ENCODE results near the gene ZFYVE21.

Gene ZFYVE21

DNA sequence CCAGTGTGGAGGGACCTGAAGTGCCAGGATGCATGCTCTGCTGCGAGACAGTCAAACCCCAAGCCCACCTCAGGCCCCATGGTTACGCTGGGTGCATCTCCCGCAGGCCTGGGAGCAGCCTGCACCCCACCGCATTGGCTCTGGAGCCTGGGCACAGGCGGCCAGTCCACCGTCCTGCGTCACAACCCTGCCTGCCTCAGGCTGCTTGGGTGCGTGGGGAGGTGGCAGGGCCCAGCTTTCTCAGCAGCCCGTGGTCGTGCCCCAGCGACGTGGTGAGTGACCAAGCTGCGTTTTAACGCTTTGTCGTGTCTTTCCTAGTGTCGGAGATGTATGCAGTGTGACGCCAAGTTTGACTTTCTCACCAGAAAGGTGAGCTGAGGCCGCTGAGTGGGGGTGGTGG, 10.9 kb downstream of the ZFYVE21 start:
- no peak for DNase-seq

DNA sequence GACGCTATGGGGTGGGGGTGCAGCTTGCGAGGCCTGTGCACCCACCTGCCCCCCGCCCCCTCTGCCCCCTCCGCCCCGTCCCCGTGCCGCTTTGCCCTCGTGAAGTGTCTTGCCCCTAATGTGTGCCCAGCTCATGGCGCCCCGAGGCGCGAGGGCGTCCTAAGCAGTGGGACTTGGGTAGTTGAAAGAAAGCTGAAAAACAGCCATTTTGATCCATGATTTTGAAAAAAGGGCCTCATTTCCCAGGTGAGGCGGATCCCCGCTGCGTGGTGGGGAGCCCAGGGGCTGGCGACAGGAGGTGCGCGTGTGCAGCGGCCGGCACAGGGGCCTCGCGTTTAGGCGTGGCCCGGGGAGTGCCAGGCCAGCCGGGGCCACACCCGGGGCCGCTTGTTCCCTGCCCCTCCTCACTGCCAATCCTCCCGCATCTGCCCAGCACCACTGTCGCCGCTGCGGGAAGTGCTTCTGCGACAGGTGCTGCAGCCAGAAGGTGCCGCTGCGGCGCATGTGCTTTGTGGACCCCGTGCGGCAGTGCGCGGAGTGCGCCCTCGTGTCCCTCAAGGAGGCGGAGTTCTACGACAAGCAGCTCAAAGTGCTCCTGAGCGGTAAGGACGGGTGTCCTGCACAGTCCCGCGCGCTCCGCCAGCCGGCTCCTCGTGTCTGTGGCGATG, 11.8 kb downstream of the ZFYVE21 start:
- DNase-seq: no peak

DNA sequence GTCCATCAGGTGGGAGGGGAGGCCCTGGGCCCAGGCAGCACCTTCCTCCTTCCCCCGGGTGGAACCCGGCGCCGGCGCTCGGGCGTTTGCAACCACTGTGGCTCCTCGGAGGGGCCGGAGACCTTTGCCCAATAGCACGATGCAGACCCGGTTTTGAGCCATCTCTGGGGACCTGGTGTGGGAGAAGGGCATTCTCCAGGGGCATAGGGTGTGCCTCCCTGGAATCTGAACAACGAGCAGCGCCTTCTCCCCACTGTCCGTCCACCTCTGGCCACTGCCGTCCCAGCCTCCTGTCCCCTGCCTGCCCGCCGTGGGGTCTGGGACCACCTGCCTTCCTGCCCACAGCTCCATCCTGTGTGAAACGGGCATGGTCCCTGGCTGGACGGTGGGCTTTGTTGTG, 12.5 kb downstream of the ZFYVE21 start:
- no peak for DNase-seq

DNA sequence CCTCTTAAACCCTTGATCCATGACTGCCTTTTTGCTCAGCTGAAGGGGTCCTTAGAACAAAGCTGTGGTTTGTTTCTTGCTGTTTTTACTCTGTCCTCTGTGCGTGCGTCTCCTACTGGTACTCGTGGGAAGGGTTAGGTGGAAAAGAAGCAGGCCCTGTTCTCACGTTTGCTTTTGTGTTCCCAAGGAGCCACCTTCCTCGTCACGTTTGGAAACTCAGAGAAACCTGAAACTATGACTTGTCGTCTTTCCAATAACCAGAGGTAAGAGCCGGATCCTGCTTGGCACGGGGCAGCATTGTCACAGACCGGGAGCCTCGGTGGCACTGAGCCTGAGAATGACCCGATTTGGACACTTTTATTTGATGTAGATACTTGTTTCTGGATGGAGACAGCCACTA, 13.1 kb downstream of the ZFYVE21 start:
- no peak for DNase-seq

DNA sequence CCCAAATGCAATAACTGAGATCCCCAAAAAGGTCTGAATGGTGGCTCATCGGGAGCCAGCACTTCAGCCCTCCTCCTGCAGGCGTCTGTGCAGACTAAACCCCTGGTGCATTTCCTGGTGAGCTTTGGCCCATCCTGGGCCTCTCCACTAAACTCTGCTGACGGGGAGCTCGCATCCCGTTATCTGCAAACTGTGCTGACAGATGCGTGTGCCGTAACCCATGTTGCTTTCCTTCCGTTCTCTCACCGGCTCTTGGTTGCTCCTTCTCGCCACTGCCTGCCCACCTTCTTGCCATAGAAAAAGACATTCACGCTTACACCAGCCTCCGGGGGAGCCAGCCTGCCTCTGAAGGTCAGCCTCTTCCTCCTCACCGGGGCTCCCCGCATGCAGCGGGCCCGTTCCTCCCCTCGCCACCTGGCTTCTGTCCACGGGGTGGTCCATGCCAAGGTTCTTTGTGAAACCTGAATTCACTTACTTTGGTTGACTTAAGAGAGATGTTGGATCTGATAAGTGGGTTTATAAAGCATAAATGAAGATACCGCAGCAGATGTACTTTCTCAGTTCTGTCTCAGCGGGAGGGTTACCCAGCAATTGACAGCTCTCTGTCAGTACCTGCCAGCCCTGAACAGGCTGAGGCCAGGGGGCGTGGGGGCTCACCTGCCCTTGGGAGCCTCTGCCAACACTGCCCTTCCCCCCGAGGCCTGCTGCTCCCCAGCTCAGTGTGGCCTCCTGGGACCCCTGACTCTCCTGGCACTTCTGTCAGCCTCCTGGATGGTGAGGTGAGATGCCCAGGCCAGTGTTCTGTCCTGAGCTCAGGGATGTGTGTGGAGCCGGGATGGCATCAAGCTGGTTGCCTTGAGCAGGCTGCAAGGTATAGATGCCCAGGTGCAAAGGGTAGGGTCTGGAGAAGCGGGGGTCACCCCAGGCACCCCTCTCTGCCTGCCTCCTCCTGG, 14.2 kb downstream of the ZFYVE21 start:
- no peak for DNase-seq

DNA sequence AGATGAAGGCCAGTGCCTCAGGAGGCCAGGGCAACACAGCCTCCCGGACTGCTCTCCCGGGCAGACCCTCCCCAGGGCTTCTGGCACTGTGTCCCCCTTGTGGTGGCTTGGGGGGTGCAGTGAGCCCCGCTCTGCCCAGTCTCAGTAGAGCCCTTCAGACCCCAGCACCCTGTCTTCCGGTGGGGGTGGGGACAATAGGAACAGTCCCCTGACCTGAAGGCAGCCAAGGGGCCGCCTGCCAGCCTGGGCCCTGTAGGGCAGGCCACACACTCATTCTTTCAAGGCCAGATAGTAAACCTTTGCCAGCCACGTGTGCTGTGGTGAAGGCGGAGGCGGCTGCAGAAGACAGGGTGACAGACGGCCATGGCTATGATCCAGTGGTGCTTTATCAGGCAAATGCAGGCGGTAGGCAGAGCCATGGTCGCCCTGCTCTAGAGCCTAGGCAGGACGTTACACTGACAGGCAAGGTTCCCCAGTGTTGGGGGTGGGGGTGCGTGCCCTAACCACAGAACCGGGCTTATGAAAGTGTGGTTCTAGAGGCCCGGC, 15.0 kb downstream of the ZFYVE21 start:
- DNase-seq: no peak

DNA sequence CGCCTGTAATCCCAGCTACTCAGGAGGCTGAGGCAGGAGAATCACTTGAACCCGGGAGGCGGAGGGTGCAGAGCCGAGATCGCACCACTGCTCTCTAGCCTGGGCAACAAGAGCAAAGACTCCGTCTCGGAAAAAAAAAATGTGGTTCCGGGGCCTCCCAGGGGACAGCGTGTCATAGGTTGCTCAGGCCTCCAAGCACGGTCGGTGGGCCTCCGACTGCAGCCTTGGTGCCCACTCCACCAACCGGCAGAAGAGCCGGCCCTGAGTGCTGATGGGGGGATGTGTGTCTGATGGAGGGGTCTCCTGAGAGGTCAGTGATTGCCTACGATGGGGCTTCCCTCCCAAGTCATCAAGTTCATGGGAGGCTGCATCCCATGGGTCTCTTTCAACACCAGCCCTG, 15.9 kb downstream of the ZFYVE21 start:
- DNase-seq: no peak

DNA sequence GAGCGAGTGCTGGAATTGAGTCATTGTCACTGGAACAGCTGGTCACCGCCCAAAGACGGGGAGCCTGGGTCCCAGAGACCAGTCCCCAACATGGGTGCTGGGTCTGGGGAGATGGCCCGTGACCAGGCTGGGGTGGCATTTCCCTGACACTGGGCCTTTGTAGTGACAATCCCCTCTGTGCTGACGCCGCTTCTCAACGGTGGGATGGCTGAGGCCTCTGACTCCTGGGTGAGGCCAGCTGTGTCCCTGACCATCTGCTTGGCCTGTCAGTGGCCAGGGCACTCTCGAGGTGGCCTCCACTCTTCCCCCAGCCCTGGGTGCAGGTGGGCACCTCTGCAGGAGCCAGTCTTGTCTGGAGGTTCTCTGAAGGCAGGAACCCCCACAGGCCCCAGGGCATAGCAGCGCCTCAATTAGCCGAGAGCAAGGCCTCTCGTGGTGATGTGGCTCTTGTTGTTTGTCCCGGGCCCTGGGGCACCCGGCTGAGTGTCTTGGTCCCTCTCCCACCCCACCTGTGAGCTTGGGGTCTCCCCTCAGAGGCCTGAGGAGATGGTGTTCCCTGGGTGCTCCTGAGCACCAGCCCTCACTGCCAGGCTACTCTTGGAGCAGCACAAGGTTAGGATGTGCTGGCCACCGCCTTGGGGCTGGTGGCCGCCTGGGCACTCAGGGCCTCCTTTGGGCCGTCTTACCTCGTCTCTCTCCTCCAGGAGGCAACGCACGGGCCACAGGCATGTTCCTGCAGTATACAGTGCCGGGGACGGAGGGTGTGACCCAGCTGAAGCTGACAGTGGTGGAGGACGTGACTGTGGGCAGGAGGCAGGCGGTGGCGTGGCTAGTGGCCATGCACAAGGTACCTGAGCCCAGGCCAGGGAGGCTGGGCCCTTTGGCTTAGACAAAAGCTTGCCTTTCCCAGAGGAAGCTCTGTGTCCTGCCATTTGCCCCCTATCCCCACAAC, 16.6 kb downstream of the ZFYVE21 start:
- no peak for DNase-seq

DNA sequence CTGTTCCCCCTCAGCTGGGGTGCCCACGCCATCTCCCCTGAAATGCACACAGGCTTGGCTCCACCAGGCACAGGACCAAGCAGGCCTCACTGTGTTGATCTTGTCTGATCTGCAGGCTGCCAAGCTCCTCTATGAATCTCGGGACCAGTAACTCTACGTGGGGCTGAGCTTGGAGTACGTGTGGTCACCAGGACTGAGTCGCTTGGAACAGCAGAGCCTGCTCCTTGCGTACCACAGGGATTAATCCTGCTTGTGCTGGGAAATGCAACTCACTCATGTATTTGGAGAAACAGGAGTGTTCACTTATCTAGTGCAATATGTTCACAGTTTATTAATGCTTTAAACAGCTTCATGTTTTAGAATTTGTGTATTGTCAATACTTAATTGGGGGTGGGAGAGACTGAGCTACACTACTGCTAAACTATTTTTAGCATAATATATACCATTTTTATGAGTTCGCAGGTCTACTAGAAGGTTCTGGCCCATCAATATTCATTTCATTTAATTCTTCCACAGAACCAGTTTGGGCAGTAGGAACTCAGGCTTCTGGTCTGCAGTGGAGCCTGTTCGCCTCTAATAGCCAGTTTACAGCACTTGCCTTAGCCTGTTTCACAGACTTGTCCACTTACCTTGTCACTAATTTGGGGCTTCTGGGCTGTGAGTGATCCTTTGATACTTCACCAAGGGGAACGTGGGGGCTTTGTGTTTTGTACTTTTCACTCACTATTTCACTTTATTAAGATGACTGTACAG, 17.4 kb downstream of the ZFYVE21 start:
- DNase-seq: no peak

DNA sequence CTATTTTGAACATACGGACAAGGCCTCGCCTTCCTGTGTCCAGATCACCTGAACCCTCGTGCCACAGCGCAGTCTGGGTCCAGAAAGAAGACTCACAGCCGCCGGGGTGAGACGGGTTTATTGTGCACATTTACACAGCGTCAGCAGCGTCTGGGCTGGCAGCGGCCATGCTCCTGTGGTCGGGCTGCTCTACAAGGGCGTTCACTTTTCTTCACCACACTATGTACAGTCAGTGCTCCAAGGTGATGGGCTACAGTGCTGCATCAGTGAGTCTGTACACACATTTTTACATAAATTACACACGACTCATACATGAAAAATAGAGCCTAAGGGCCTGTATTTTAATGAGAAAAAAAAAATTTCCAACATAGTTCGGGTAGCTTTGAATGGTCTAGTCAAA, 18.0 kb downstream of the ZFYVE21 start:
- no peak for DNase-seq

DNA sequence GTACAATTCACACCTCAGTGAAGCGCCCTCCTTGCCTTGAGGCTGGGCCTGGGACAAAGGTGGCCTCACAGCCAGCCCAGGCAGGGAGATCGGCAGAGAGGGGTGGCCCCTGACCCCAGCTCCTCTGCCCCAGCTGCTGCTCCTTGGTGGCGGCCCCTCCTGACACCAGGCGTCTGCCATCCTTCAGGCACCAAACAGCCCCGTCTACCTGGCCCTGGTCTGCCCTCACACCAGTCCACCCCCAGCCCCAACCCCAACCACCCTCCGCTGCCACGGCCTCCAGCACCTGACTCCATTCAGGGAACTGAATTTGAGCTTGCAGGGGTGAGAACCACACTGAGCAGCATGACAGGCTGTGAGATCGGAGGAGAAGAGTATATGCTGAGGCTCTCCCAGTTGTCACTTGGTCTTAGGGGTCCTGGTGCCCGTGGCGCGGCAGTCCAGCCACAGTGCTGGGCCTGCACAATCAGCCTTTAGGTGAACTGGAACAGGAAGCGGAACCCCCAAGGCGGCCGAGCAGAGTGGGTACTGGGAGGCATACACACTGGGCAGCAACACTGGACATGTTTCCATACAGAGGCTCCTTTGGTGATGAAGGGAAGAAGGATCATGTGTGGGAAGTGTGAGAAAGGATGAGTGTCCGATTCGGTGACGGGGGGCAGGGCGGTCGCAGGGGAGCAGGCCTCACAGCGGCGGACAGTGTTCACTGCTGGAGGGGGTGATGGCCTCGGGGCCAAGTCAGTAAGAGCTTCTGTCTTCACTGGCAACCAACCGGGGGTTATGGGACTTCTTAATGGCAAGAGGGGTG, 18.7 kb downstream of the ZFYVE21 start:
- DNase-seq: no peak

DNA sequence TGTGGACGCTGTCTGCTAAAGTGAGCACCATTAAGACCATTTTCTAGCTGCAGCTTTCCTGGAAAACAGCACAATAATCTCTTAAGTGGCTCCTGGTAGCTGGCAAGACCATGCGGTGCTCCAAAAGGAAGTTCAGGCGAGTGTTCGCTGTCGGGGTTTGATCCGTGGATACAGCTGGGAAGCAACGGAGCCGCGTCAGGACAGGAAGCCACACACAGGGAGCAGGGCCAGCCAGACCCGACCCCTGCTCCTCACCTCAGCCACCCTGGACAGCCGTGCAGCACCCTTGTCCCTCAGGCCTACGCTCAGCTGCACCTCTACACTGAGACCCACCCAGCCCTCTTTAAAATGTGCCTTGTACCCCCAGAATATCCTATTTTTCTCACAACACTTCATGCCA, 19.4 kb downstream of the ZFYVE21 start:
- no peak for DNase-seq

DNA sequence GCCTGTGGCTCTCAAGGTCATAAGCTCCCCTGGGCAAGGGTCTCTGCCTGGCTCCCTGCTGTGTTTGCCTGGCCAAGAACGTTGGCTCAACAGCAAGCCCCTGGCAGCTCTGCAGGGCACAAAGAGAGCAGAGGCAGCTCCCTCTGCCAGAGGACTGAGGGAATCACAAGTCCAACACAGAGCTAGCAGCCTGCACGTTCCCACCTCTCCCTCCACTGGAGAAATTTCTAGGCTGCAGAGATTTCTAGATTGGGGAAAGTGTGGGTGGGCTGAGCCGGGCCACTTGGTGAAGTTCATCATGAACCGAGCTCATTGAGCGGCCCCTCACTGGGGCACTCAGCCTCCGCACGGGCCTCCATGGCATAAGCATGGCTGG, 19.8 kb downstream of the ZFYVE21 start:
- DNase-seq: no peak

DNA sequence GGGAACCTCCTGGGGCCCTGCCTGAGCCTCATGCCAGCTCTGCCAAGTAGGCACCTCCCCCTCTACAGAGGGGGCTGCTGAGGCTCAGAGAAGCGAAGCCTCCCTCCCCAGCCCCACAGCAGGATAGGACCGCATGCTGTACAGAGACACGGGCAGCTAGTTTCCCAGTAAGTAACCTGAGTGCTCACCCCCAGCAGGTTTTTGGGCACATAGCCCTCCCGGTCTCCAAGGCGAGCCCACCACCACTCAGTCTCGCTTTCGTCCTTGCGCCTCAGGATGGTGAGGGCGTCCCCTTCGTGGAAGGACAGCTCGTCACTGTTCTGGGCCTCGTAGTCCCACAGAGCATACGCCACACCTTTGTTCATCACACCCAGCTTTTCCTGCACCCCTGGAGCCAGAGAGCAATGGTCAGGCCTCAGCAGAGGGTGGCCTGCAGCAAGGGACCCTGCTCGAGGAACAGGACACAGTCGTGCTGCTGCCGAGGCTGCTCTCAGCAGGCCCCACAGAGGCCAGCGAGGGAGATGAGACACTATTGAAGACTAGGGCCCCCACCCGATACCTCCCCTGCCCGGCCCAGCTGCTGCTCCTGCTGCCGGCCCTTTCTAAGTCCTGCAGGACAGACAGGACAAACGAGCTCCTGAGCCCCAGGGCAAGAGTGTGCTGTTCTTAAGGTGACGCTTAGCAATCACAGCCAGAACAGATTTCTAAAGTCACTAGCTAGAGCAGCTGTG, 20.4 kb downstream of the ZFYVE21 start:
- no peak for DNase-seq

DNA sequence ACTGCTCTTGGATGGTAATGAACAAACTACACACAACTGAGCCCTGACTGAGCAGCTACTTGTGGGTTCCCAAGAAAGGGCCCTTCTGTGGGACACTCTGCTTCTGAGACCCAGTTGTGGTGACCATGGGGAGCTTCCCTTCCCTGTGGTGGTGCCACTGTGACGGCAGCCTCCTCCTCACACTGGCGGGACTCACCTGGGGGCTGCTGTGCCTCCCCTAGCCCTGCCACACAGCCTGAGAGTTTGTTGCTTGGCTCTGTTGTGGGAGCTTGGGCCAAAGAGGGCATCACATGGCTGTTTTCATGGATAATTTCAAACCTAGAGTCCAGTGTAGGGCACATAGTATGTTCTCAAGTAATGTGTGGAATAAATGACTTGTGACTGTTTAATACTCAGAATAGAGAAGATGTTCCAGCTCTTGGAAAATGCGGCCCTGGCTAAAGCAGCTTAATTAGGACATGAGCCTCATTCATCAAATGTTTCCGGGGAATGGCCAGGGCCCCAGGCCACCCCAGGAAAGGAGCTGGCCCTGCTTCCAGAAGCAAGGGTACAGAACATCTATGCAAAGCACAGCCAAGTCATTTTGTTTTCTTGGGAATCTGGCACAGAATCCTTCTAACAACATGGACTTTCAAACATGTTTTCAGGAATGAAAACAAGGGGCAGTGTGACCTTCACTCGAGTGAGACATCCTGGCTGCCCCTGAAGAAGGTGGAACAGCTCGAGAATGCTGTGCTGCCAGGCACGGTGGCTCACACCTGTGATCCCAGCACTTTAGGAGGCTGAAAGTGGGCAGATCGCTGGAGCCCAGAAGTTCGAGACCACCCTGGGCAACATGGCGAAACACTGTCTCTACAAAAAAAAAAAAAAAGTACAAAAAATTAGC, 21.2 kb downstream of the ZFYVE21 start:
- DNase-seq: no peak

DNA sequence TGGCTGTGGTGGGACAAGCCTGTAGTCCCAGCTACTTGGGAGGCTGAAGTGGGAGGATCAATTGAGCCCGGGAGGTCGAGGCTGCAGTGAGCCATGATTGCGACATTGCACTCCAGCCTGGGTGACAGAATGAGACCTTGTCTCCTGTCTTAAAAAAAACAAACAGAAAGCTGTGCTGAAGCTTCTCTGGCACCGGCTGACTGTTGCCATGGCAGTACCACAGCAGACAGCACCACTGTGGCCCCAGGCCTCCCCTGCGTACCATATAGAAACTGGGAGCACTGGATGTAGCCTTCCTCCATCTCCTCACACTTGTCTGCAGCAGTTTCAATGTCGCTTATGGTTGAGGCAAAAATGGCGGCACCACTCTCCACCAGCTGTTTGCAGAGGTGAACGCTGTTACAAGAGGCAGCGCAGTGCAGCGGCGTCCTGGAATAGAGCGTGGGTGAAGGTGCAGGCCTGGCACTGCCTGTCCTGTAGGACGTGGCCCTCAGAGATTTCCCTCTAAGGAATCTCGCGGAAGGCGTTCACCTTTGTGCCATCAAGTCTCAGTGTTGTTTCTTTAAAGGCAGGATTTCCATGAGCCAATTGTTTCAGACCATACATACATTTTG, 21.9 kb downstream of the ZFYVE21 start:
- no peak for DNase-seq

DNA sequence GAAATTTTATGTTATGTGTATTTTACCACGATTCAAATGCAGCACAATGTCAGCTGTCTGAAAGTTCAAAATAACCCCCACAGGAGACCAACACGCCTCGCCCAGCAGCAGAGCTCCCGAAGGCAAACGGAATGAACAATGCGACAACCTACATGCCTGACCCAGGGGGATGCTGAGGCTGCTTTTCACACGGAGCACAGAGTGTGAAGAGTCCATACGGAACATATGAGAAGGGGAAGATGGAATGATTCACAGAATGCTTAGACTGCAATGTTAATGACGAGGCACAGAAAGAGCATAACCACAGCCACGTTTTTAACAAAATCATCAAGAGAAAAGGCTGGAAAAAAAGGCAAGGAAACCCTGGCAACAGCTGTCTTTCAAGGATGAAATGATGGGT, 22.6 kb downstream of the ZFYVE21 start:
- DNase-seq: no peak

DNA sequence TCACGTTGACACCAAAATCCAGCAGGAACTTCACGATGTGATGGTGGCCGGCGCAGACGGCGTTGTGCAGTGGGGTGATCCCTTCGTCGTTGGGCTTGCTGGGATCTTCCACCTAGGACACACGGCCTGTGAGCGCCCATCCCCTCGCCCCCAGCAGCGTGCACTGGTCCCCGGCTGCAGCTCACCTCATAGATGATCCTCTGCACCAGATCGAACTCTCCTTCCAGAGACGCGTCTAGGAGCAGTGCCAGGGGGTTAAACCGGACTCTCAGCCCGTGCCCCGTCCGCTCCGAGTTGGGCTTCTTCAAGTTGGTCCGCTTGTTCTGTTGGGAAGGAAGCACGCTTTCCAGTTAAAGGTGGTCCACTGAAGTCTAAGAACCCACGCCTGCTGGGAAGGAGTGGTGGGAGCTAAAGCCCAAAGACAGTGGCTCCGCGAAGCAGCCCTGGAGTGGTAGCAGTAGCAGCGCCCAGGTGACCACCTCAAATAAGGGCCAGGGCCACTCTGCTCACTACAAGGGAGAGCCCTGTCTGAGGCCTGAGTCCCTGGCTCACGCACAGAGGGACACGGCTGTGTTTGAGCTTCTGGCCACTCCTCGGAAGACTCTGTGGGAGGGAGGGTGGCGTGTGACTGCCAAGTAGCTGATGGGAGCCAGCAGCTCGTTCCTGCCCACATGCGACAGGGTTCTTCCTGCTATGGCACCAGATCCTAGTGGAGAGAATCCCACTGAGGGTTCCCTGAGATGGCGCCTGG, 23.3 kb downstream of the ZFYVE21 start:
- no peak for DNase-seq

Measured in activated T-cell treated with anti-CD3 and anti-CD28 coated beads, Interleukin-2, amount 50 U/mL, for 48 hours (primary cell).